NB4 (cell line): ENCODE data around the gene FERMT3.

Experiments used
- DNase-seq: peaks from one replicate; pipeline ENCODE4 v3.0.0; 2010; ENCODE audit warnings: low read depth
- H3K4me3 ChIP-seq: one replicate; pipeline ENCODE4 v1.5.1; 2011; ENCODE audit warnings: mild to moderate bottlenecking, low read depth, low read length, moderate library complexity
- CTCF ChIP-seq: IDR thresholded peaks from one replicate; pipeline ENCODE4 v1.5.1; 2012; ENCODE audit warnings: low read depth, low read length
- MAX ChIP-seq: IDR thresholded peaks from 2 replicates; pipeline ENCODE4 v1.6.1; 2011; ENCODE audit warnings: low read depth, low read length
- MYC ChIP-seq: IDR thresholded peaks from 2 replicates; pipeline ENCODE4 v1.6.1; 2011; ENCODE audit warnings: low read depth, low read length
- POLR2A ChIP-seq: IDR thresholded peaks from 2 replicates; pipeline ENCODE4 v1.6.1; 2011; ENCODE audit warnings: mild to moderate bottlenecking; ENCODE audit not compliant: insufficient read length; ENCODE audit errors: extremely low read depth

FERMT3 gene

GRCh38 chr11:64216879-64217278 is 10.4 kb downstream of the FERMT3 start:
- no peak overlapping the region for H3K4me3 ChIP-seq
- DNase-seq: no peak
- TF ChIP-seq CTCF (no peak), MYC (no peak), POLR2A (no peak), MAX (no peak)

GRCh38 chr11:64218628-64219353 is 12.3 kb downstream of the FERMT3 start:
- no peak overlapping the region for H3K4me3 ChIP-seq
- no peak for DNase-seq
- TF ChIP-seq MAX (no peak), CTCF (no peak), MYC (no peak), POLR2A (no peak)

GRCh38 chr11:64219354-64219684 is 12.8 kb downstream of the FERMT3 start:
- H3K4me3 ChIP-seq: no peak overlapping the region
- TF ChIP-seq POLR2A (no peak), CTCF (no peak), MAX (no peak), MYC (no peak)
- DNase-seq: no peak

- H3K4me3 ChIP-seq: no peak overlapping the region
- no peak for DNase-seq
- TF ChIP-seq MAX (no peak), MYC (no peak), POLR2A (no peak), CTCF (no peak)
These were observed 13.2 kb downstream of the FERMT3 start for GRCh38 chr11:64219755-64220154.

- no peak for DNase-seq
- TF ChIP-seq CTCF (no peak), POLR2A (no peak), MYC (no peak), MAX (no peak)
- H3K4me3 ChIP-seq: no peak overlapping the region
These were observed 13.8 kb downstream of the FERMT3 start for GRCh38 chr11:64220271-64220670.

GRCh38 chr11:64220798-64221197 is 14.3 kb downstream of the FERMT3 start:
- H3K4me3 ChIP-seq: no peak overlapping the region
- no peak for TF ChIP-seq MAX
- no peak for TF ChIP-seq CTCF
- no peak for DNase-seq
